Hindlimb muscle (tissue), 1 donor: ENCODE measurements around the gene ARAF. TPM values are rescaled to one million over a fixed set of nuclear protein-coding genes. Genes with fewer than 3 reads are reported as not detected.

ENCODE experiments used
- polyA plus RNA-seq: library from polyadenylated mRNA; unstranded; fragments of 120-200 nt; gene quantifications from one replicate; pipeline ENCODE4 v1.2.1, GENCODE V29; 2013; ENCODE audit not compliant: insufficient read length

Gene ARAF
- polyA plus RNA-seq, 1 donor = 54.4 TPM

Other genes starting within 250 kb of the ARAF start
- 0.39 TPM for gene ZNF157, start 190.6 kb upstream of the ARAF start, polyA plus RNA-seq
- 10.7 TPM for gene ZNF41, start 78.0 kb upstream of the ARAF start, polyA plus RNA-seq
- gene TIMP1, start 21.2 kb downstream of the ARAF start, polyA plus RNA-seq = 120 TPM
- 8.8 TPM for gene SYN1, start 58.7 kb downstream of the ARAF start, polyA plus RNA-seq
- gene CFP, start 68.7 kb downstream of the ARAF start, polyA plus RNA-seq = 1.2 TPM
- gene ELK1, start 89.4 kb downstream of the ARAF start, polyA plus RNA-seq = 24.7 TPM
- gene UXT, start 98.0 kb downstream of the ARAF start, polyA plus RNA-seq = 76.5 TPM